HepG2 (cell line): ENCODE data around the gene STK17A. TPM values are rescaled to one million over a fixed set of nuclear protein-coding genes. Genes with fewer than 3 reads are reported as not detected.

Experiments used
- ATAC-seq: fragments of 200-7000 bp; cut with Tn5 transposase; 3 replicates; pipeline ENCODE4 v1.9.1; 2020; ENCODE audit warnings: mild to moderate bottlenecking, moderate library complexity
- BruUV-seq: library from RNA; stranded (reverse); fragments of 400-500 nt; replicated peaks from 2 replicates; lab custom pipeline; 2021; lab: Mats Ljungman, UMichigan
- CTCF ChIA-PET: fragments of 300-600 bp; formaldehyde crosslinking; extraction: SDS; loops from one replicate; lab custom pipeline; 2021; ENCODE audit warnings: low total read pairs, inconsistent platforms, low intra/inter-chr PET ratio; lab: Yijun Ruan, JAX
- POLR2A ChIA-PET: fragments of 350-600 bp; sonication (Branson Sonifier 250); formaldehyde crosslinking; loops from one replicate; lab custom pipeline; 2020; ENCODE audit warnings: antibody characterized with exemption, inconsistent platforms; lab: Yijun Ruan, JAX
- DNase-seq: peaks from one replicate; pipeline ENCODE4 v3.0.0-alpha.2; 2015; ENCODE audit warnings: low spot score
- FAIRE-seq: peaks from 3 replicates; lab custom pipeline; 2011; peaks lifted over from hg19 to GRCh38; lab: Jason Lieb, UNC
- H2AFZ ChIP-seq: one replicate; pipeline ENCODE4 v1.6.1; 2011; ENCODE audit warnings: low read length, inconsistent platforms
- H3K27ac ChIP-seq: fragments of 300-600 bp; 3 replicates; pipeline ENCODE4 v1.8.0; 2011; ENCODE audit warnings: mixed run types, mild to moderate bottlenecking, mixed read lengths, low read length, inconsistent platforms; ENCODE audit not compliant: insufficient read depth; ENCODE audit errors: extremely low read length
- H3K27me3 ChIP-seq, 2 experiments: fragments of 200-600 bp in 1 of 2; 2 replicates in 1 of 2; 3 replicates in 1 of 2; pipeline versions ENCODE4 v1.6.0 to v1.8.0; 2011; ENCODE audit warnings: low read length in 2 of 2, mild to moderate bottlenecking in 2 of 2, moderate library complexity in 2 of 2, inconsistent platforms in 1 of 2; ENCODE audit not compliant: insufficient read depth in 2 of 2, control insufficient read depth in 1 of 2
- H3K36me3 ChIP-seq, 2 experiments: fragments of 200-600 bp in 1 of 2; replicated peaks in 1 of 2; 2 replicates in 1 of 2; 3 replicates in 1 of 2; pipeline versions ENCODE4 v1.5.1 to v1.8.0; 2011; ENCODE audit warnings: low read length in 2 of 2, inconsistent platforms in 1 of 2; ENCODE audit not compliant: insufficient read depth in 2 of 2, control insufficient read depth in 1 of 2
- H3K4me1 ChIP-seq: 2 replicates; pipeline ENCODE4 v1.5.1; 2012; ENCODE audit warnings: low read length, inconsistent platforms; ENCODE audit not compliant: insufficient read depth
- H3K4me2 ChIP-seq: 2 replicates; pipeline ENCODE4 v1.6.0; 2011; ENCODE audit warnings: low read depth, low read length, inconsistent platforms
- H3K4me3 ChIP-seq, 3 experiments: fragments of 200-600 bp in 1 of 3; sonication (generic), shearing (Covaris generic) in 1 of 3; replicated peaks in 1 of 3; 2 replicates each; pipeline ENCODE4 v1.5.1; 2011 to 2016; ENCODE audit warnings: low read length in 3 of 3, inconsistent platforms in 2 of 3, low read depth in 2 of 3, mild to moderate bottlenecking in 2 of 3, control low read depth in 1 of 3, mixed read lengths in 1 of 3; ENCODE audit not compliant: insufficient read depth in 1 of 3
- H3K79me2 ChIP-seq: one replicate; pipeline ENCODE4 v1.6.1; 2011; ENCODE audit warnings: low read length, inconsistent platforms; ENCODE audit not compliant: insufficient read depth
- H3K9ac ChIP-seq: 2 replicates; pipeline ENCODE4 v1.6.0; 2011; ENCODE audit warnings: mild to moderate bottlenecking, low read depth, low read length, inconsistent platforms; ENCODE audit not compliant: insufficient read depth
- H3K9me3 ChIP-seq: 2 replicates; pipeline ENCODE4 v1.5.1; 2012; ENCODE audit warnings: mild to moderate bottlenecking, low read length
- H4K20me1 ChIP-seq: 2 replicates; pipeline ENCODE4 v1.6.0; 2011; ENCODE audit warnings: inconsistent platforms, mild to moderate bottlenecking, low read length, moderate library complexity; ENCODE audit not compliant: insufficient read depth
- BCLAF1 ChIP-seq: fragments of 450-650 bp; IDR thresholded peaks from 2 replicates; pipeline ENCODE4 v1.6.1; 2017; ENCODE audit warnings: mild to moderate bottlenecking
- HDAC2 ChIP-seq: sonication (generic); formaldehyde crosslinking; IDR thresholded peaks from 2 replicates; pipeline ENCODE4 v1.4.0; 2020; ENCODE audit warnings: missing genetic modification reagents
- POLR2G ChIP-seq: fragments of 200-400 bp; formaldehyde crosslinking; IDR thresholded peaks from 2 replicates; pipeline ENCODE4 v1.6.1; 2018; ENCODE audit warnings: mild to moderate bottlenecking, low read depth, low read length, moderate library complexity
- RBM22 ChIP-seq: fragments of 200-400 bp; formaldehyde crosslinking; optimal IDR thresholded peaks from 2 replicates; pipeline ENCODE3; 2017; ENCODE audit warnings: mild to moderate bottlenecking, low read length, moderate library complexity
- RERE ChIP-seq: IDR thresholded peaks from 2 replicates; pipeline ENCODE4 v1.6.1; 2016; ENCODE audit warnings: low read depth, missing genetic modification reagents, missing compliant biosample characterization
- RXRB ChIP-seq: IDR thresholded peaks from 2 replicates; pipeline ENCODE4 v1.6.1; 2016; ENCODE audit warnings: borderline replicate concordance, missing genetic modification reagents, missing compliant biosample characterization
- SNRNP70 ChIP-seq: fragments of 200-400 bp; formaldehyde crosslinking; IDR thresholded peaks from 2 replicates; pipeline ENCODE4 v1.6.1; 2017; ENCODE audit warnings: mild to moderate bottlenecking, low read depth, low read length, moderate library complexity
- WGBS: methylation state at CpG from one replicate; pipeline ENCODE4 v1.1.6; 2017; ENCODE audit warnings: low lambda C conversion rate; 5-methylcytosine and 5-hydroxymethylcytosine counted together
- in situ Hi-C: cut with HindIII; loops from 2 replicates; pipeline ENCODE4 v1.10.0; 2017; ENCODE audit warnings: low pct_unique_long_range_greater_than_20kb; ENCODE audit not compliant: extremely low pct_ligation_motif_present
- intact Hi-C: fragments of 100-400 bp; cut with micrococcal nuclease; formaldehyde crosslinking; loops from one replicate; pipeline ENCODE4 v1.10.0; 2022; ENCODE audit not compliant: unreplicated experiment
- polyA plus RNA-seq, 8 experiments: library from polyadenylated mRNA; depleted of rRNA in 3 of 8; stranded (reverse) in 7 of 8; unstranded in 1 of 8; fragments of >200 nt; fragmentation: Illumina TruSeq in 4 of 8; extraction: Trizol in 4 of 8; gene quantifications; 2 replicates each; pipeline versions ENCODE4 v1.2.1 to v1.2.3, GENCODE V29; 2011 to 2016; ENCODE audit warnings: low read depth in 4 of 8, missing spikeins in 1 of 8, mixed read lengths in 1 of 8; ENCODE audit not compliant: insufficient read depth in 1 of 8
- total RNA-seq, 5 experiments: library from RNA; depleted of rRNA; stranded (reverse); fragments of >200 nt; fragmentation: Illumina TruSeq; extraction: Trizol; gene quantifications; 2 replicates each; pipeline ENCODE4 v1.2.3, GENCODE V29; 2016; ENCODE audit warnings: low read depth in 1 of 5
- TF ChIP-seq, protein P1 (sequence below): sonication (generic); formaldehyde crosslinking; IDR thresholded peaks from 2 replicates; pipeline ENCODE4 v1.4.0; 2020; ENCODE audit warnings: missing genetic modification reagents, borderline replicate concordance

Gene STK17A
- total and polyA plus RNA-seq, 2 of the 13 experiments (the other 11 are each of a cell fraction or from before 2014, with no cell fraction given) = 18.6 to 24.3 TPM

GRCh38 chr7:43615558-43616145 lies 32.7 kb downstream of the STK17A start:
- H2AFZ ChIP-seq = no peak overlapping the region
- ChIA-PET POLR2A (no interaction called here), CTCF (no interaction called here)
- intact Hi-C loops (no loop called here), in situ Hi-C loops (no loop called here)
- DNase-seq = no peak
- no peak overlapping the region for H3K4me3 ChIP-seq
- H3K27me3 ChIP-seq = no peaks in the 10 kb centered on the region
- no peak overlapping the region for H3K4me2 ChIP-seq
- H3K9ac ChIP-seq = no peak overlapping the region
- 97% methylated on average over 7 of the region's 7 CpGs for WGBS
- no peak overlapping the region for H3K27ac ChIP-seq
- no TSS peak for BruUV-seq
- ATAC-seq = no peak
- no peaks in the 10 kb centered on the region for H3K4me1 ChIP-seq
- 0 out of 2 replicates have a peak, but pooled peaks cover 4% of the 10 kb centered on the region for H4K20me1 ChIP-seq
- peaks cover 6% of the 10 kb centered on the region for H3K79me2 ChIP-seq
- FAIRE-seq = no peak
- no peaks in the 10 kb centered on the region for H3K9me3 ChIP-seq
- peaks cover 16 to 75% of the 10 kb centered on the region in 2 experiments for H3K36me3 ChIP-seq
- TF ChIP-seq RBM22 (peak; percentile 36), SNRNP70 (no peak), RXRB (CRISPR knock-in tag) (no peak), RERE (CRISPR knock-in tag) (no peak), HDAC2 (CRISPR knock-in tag) (no peak), BCLAF1 (no peak), POLR2G (peak; percentile 42; the same call in 1 of the 2 replicates)
- TF ChIP-seq, protein P1, sequence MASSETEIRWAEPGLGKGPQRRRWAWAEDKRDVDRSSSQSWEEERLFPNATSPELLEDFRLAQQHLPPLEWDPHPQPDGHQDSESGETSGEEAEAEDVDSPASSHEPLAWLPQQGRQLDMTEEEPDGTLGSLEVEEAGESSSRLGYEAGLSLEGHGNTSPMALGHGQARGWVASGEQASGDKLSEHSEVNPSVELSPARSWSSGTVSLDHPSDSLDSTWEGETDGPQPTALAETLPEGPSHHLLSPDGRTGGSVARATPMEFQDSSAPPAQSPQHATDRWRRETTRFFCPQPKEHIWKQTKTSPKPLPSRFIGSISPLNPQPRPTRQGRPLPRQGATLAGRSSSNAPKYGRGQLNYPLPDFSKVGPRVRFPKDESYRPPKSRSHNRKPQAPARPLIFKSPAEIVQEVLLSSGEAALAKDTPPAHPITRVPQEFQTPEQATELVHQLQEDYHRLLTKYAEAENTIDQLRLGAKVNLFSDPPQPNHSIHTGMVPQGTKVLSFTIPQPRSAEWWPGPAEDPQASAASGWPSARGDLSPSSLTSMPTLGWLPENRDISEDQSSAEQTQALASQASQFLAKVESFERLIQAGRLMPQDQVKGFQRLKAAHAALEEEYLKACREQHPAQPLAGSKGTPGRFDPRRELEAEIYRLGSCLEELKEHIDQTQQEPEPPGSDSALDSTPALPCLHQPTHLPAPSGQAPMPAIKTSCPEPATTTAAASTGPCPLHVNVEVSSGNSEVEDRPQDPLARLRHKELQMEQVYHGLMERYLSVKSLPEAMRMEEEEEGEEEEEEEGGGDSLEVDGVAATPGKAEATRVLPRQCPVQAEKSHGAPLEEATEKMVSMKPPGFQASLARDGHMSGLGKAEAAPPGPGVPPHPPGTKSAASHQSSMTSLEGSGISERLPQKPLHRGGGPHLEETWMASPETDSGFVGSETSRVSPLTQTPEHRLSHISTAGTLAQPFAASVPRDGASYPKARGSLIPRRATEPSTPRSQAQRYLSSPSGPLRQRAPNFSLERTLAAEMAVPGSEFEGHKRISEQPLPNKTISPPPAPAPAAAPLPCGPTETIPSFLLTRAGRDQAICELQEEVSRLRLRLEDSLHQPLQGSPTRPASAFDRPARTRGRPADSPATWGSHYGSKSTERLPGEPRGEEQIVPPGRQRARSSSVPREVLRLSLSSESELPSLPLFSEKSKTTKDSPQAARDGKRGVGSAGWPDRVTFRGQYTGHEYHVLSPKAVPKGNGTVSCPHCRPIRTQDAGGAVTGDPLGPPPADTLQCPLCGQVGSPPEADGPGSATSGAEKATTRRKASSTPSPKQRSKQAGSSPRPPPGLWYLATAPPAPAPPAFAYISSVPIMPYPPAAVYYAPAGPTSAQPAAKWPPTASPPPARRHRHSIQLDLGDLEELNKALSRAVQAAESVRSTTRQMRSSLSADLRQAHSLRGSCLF (CRISPR knock-in tag) = no peak
